HG03378 (cell line): ENCODE measurements around the gene ETV4.

Experiments
- ATAC-seq: cut with Tn5 transposase; IDR thresholded peaks from one replicate; pipeline ENCODE4 v1.9.1; 2021; ENCODE audit warnings: mild to moderate bottlenecking, moderate library complexity; ENCODE audit not compliant: unreplicated experiment

Gene ETV4

DNA sequence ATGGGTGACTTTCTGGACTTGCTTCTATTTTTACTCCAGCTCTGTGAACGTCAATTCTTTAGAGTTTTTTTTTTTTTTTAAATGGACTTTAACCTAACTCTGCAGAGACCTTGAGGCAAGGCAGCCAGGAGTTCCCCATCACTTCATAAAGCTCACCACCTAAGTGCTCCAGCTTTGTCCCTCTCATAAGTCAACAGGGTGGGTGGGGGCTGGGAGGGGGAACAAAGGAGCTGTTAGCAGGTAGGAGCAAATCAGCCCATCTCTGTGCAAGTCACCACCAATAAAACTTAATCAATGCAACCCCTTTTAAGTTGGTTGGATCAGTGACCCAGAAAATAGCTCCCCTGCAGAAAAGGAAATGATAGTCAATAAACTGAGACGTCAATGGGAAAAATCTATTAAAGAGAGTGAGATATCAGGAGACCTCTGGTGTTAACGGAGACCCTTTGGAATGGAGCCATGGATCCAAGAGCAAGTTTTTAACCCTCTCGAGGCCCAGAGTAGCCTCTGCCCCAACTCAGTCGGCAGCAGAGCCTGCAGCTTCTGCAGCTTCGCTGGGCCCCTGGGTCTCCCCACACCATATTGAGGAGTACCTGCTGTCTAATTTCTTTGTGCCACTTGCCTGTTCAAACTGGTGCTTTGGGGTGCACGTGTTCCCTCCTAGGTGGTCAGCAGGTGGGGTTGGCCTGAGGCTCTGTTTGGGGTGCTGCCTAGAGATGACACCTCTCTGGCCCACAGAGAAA lies 27.6 kb upstream of the ETV4 start:
- no peak for ATAC-seq

DNA sequence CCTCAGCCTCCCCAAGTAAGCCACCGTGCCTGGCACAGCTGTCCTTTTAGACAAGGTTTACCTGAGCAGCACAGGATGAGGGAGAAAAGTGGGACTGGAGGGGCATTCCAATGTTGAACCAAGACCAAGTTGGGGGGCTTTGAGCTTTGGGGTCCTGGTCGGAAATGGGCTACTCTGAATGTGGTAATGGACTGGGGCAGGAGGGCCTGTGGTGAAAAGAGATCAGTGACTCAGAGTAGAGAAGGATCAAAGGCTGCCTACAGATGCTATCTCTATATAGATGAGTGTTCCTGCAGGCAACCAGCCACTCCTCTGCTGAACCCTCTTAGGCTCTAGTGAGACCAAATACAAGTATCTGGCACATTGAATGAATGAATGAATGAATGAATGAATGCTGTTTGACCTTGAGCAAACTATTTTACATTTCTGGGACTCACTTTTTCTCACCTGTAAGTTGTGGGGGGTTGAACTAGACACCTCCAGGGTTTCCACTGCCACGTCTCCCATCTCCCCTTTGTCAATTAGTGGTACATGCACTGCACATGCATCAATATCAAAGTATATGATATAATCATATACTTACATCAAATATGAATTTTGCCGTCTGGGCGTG lies 26.3 kb upstream of the ETV4 start:
- no peak for ATAC-seq

DNA sequence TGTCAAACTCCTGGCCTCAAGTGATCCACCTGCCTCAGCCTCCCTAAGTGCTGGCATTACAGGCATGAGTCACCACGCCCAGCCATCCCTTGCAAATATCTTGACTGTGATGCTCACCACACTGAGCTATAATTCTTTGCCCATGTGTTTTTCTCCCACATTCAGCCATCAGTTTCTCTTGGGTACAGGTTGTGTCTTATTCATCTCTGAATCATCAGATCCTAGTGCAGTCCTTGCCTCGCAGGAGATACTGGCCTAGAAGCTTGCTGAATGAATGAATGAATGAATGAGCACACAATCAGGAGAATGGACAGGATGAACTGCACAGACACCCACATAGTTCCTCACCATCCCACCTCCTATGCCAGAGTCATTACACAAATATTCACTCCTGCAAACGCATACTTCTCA lies 24.4 kb upstream of the ETV4 start:
- no peak for ATAC-seq

DNA sequence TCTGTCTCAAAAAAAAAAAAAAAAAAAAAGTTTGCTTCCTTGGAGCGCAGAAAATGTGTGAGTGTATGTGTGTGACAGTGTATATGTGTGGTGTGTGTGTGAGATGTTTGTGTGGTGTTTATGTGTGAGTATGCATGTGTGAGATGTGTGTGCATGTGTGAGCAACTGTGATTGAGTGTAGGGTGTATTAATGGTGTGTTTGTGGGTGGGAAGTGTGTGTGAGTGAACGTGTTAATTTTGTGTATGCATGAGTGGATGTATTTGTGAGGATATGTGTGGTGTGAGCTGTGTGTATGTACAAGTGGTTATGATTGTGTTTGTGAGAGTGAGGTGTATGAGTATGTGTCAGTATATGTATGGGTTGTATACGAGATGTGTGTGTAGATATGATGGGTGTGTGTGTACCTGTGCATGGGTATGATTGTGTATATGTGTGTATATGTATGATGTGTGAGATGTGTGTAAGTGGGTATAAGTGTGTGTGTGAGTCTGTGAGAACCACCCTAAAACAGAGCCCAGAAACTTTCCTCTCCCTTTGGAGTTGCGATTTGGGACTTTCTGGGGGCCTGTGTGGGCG lies 22.5 kb upstream of the ETV4 start:
- ATAC-seq: no peak

DNA sequence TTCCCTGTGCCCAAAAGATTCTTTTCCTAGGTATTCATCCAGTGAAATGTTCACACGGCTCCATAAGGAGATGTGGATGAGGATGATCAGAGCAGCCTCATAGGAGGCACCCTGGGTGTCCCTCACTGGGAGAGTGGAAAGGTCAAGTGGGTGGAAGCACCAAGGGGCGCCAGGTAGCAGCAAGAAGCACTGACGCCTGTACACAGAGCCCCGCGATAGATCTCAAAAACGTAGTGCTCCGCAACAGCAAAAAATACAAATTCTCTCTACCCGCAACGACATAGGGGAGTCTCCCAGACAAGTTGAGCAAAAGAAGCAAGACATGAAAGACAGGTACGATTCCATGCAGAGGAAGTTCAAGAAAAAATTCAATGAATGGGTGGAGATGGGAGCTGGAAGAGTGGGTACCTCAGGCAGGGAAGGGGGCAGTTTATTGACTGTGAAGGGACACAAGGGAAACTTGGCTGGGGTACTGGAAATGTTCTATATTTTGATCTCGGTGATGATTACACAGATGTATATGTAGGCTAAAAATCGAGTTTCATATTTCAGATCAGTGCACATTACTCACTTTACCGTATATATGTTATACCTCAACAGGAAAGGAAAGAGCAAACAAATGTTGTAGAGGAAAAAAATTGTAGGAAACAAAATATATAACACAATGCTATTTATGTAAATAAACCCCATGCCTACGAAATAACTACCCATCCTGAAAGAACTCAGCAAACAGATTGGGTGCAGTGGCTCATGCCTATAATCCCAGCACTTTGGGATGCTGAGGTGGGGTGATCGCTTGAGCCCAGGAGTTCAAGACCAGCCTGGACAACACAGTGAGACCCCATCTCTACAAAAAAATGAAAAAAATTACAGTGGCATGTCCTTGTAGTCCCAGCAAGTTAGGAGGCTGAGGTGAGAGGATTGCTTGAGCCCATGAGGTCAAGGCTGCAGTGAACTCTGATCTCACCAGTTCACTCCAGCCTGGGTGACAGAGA lies 17.8 kb upstream of the ETV4 start:
- no peak for ATAC-seq

DNA sequence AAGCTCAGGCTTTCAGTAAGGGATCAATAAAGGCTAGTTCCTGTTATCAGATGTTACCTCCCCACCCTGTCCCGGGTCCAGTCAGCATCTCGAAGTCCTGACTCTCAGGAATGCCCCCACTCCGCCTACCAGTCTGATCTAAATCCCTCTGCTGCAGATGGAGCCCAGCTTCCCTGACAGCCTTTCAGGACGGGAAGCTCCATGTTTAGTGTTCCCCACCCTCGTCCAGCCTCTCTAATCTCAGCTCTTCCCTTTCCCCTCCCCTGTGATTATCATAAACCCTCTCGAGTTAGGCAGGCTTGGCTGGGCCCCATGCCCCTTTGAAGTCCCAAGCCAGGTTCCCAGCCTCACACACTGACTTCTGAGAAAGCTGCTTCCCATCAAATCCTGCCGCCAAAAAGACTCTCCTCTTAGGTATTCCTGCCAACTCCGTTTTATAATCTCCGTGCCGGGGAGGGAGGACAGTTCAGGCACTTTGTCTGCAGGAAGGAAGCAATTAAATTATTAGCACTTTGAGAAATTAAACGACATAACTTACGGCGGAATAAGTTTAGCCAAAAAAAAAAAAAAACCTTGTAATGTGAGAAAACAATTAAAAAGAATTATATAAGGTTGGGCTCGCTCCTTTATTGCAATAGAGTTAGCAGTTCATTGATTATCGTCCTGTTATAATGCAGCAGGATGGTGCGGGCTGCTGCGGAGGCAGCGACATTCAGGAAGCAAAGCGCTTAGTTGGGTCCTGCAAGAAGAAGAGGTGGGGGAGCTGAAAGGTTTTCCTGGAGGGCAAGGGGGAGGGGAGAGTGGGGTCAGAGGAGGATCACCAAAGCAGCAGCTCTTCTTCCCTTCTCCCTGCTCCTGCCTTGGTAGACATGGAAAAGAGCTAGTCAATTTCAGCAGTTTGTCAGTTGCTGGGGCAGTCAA lies 16.8 kb upstream of the ETV4 start:
- no peak for ATAC-seq

DNA sequence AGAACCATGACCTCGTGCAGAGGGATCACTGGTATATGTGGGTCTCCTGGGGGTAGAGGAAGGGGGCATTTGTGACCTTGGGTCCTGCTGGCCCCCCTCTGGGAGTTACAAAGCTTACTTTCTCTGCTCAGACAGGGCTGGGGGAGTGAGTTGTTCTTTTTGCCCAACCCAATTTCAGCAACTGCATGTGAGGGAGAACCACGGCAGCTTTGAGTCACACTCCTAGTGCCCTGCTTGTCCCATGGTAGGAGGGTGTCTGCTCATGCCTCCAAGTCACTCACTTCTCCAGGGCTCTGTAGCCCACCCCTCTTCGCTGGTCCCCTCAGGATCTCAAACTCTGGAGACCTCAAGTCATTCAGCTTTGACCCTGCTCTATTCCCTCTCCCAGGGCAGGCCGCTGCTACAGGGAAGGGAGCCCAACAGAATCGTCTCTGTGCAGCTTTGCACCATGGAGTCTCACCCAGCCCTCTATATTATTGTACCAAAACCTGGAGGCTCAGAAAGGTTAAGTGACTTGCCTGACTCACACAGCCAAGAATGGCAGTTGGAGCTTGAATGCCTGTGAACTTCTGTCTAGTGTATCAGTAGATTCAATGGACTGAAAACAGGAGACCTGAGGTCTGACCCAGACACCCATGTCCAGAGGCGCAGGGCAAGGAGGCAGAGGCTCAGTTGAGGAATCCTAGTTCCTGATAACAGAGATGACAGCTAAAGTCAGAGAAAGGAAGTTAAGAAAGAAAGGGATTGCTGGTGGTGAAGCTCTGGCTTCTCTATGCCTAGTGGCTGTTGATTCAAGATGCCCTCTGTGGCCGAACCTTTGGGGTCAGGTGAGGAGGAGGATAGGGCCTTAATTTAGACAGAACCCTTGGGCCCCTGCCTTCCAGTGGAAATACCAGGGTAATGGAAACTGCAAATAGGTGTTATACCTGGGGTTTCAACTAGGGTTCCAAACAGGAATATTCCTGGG lies 14.6 kb upstream of the ETV4 start:
- ATAC-seq: no peak

DNA sequence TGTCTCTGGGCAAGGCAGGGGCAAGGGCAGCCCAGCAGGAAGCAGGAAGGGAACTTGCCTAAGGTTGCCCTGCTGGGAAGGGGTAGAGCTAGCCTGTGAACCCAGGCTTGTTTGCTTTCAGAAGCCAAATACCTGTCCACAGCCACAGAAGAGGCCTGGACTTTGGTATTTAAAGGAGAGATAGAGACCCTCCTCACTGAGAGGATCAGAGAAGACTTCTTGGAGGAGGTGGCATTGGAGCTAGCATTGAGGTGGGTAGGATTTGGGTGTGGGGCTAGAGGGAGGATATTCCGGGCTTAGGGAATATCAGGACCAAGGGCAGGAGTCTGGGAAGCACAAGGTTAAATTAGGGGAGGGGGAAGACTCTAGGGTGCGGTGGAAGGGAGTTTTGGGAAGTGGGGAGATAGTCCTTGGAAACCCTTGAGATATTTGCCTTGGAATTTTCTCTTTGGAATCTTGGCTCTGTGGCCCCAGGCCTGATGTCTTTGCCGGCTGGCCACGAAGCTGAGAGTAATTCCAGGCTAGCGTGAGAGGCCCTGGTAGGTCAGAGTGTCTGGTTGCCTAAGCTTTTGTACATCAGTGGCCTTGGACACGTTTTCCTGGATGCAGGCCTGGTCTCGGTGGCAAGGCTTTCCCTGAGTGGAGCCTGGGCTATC lies 13.1 kb upstream of the ETV4 start:
- no peak for ATAC-seq

DNA sequence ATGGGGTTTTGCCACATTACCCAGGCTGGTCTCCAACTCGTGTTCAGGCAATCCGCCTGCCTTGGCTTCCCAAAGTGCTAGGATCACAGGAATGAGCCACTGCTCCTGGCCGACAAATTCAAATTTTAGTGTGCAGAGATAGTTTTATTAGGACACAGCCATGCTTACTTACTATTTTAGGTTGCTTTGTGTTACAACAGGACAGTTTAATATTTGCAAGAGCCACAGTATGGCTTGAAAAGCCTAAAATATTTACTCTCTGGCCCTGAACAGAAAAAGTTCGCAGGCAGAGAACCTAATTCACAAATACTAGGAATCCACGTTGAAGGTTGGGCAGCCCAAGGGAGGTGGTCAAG lies 12.6 kb upstream of the ETV4 start:
- ATAC-seq: no peak

DNA sequence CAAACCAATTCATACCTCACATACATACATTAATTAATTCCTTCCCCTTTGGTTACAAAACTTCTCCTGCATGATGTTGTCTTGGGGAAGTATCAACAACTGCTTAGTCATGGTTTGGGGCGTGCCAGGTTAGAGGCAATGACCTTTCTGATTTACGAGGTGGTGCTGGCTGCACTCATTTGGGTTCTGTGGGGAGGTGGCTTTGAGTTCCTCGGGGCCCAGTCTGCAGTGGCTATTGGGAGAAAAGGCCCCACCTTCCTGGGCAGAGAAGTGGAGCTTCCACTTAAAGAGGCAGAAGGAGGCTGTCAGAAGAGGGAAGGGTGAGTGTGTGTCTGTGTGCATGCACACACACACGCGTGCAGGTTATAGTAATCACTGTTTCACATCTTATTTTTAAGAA lies 10.2 kb upstream of the ETV4 start:
- ATAC-seq: no peak

DNA sequence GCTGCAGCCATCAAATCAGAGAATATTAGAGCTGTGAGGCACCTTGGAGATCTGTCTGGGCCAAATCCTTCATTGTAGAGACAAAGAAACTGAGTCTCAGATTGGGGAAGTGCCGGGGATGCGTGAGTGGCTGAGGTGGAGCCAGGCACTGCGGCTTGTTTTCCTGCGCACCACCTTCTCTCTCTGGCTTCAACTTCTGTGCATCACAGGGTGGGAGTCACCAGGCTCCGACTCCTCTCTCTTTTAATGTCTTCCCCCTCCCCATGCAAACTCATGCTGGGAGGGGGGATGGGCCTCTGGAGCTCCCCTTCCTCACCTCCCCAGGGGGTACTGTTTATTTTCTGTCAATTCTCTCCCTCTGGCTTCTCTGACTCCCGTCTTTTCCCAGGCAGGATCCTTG lies 8.7 kb upstream of the ETV4 start:
- ATAC-seq: no peak

DNA sequence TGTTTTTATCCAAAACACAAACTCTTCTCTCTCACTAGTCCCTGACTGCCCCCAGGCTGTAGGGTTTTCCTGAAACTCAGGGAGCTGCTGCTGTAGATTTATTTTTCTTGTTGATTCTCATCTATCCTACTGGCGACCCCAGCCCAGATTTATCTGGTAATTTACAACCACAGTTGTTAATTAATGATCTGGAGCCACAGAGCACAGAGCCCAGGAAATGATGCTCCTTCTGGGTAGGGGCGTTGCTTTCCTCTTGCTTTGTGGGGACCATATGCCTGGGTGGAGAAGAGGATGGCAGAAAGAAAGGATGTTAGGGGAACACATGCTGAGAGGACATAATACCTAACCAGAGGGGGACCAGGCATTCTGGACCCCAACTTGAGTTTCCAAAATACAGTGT lies 7.4 kb upstream of the ETV4 start:
- no peak for ATAC-seq

DNA sequence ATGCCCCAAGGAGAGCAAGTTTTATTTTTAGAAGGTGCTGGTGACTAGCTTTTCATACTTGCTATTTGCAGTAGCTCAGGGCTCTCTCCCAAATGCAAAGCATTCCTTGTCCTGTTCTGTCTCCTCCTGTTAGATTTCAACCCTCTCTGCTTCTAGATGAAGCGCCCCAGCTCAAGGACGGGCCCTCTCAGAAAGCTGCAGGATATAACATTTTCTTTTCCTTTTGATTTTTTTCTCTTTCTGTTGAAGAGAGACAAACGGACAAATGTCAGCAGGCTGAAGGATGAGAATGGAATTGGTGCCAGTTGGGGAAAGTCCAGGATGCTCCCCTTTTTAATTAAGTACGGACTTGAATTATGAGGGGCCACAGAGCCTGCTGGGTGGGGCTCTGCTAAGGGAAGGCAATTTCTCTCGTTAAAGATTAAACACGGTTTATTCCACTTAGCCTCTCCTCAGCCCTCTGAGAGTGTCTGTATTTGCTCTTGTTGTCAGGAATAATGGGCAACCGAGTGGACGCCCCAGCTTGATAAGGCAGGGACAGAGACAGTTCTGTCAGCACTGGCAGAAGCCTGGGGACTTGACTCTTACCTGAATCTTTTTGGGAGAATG lies 6.2 kb upstream of the ETV4 start:
- ATAC-seq: no peak

DNA sequence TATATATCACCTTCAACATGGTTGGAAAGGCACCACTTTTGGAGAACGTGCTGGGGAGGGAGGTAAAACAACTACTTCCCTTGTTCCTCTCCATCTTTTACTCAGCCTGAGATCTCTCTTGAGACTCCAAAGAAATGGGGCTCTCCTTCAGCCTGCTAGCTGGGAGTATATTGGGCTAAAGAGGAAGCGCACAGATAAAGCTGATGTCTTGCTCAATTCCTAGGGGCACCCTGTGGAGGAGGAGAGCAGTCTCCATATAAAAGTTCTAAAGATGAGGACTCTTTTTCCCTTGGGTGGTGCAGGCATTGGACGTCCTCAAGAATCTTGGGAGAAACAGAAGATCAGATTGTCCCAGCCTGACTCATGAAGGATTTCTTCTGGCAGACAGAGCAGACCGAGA lies 4.6 kb upstream of the ETV4 start:
- no peak for ATAC-seq

DNA sequence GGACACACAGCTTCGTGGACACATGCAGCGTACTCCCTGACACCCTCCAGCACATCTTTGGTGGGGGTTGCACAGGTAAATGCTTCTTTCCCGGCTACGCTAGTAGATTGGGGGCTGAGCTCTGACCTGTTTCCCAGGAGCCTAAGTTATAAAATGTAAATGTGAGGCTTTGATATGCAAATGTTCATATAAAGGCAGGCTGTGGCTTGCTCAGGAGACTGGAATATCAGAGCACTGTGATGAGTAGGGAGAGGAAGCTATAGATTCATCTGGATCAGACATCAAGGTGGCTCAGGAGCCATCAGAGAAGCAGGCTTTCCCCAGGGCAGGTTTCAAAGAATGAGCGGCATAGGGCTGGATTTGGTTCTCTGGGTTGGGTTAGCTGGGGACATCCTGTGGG lies 3.4 kb upstream of the ETV4 start:
- no peak for ATAC-seq

DNA sequence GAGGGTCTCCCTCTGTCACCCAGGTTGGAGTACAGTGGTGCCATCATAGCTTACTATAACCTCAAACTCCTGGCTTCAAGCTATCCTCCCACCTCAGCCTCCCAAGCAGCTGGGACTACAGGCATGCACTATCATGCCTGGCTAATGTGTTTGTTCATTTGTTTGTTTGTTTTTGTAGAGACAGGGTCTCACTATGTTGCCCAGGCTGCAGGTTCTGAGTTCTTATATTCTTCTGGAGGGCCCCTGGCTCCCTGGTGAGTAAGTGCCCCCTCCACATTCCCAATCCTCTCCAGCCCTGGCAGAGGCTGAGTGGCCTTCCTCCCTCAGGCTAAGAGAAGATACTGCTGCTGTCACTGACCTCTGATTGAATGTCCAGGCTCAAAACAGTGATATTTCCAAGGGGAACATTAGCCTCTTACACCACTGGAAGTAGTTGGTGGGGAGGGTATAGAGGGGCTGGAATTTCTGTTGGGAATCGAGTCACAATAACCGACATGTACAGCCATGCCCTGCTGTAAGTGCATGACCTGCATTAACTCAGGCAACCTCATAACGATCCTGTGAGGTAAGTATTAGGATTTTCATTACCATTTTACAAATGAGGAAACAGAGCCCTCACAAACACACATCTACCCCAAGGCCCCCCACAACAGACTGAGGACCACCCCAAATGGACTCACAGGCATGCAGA lies 2.7 kb upstream of the ETV4 start:
- no peak for ATAC-seq

DNA sequence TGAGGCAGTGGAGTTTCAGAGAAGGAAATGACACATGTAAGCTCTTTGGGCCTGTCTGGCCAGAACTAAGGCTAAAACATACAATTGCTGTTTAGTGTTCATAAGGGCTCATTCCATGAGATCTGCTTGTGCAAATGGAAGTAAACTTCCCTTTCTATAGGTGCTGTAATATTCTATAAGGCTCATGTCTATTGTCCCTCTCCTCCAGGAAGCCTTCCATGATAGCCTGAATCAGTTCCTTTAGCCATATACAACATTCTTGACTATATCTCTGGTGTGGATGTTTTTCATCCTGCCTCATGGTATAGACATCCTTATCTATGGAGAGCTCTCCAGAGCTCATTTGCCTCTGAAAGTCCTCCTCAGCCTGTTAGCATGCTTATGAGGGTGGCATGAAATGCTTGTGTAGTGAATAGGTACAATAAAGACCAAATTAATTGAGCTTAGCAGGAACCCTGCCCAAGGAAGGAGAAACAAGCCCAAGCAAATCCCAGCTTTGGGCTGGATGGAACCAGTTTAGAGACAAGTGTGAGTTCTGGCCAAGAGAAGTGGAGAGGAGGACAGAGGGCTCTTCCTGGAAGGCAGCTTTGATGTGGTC lies 1.6 kb upstream of the ETV4 start:
- no peak for ATAC-seq
